ENCODE measurements around the gene PDCD5.

PDCD5 gene

DNA sequence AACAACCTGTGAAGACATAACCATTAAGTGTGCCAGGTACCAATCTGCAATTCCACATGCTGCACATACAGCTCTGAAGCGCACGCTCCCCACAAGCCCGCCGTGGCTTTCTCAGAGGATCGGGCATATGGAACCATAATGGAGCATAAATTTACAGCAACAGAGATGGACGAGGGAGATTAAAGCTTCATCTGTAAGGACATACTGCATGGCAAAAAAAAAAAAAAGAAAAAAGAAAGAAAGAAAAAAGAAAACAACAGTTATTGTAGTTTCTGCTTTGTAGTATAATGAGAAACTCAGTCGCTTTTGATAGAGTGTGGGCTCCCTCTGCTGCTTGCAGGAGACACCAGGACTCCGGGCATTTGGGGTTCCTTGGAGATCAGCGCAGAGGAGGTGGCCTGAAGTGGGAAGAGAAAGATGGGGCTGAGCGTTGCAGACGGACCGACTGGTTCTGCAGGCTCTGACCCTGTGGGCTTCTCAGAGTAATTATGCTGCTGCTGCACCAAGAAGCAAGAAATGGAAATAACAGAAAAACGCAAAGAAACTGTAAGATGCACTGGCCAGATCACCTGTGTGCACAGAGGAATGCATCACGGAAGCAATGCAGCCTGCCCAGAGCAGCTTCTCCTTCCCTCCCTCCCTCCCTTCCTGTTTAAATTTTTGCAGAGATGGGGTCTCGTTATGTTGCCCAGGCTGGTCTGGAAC is 10.8 kb upstream of the PDCD5 start:
- TF ChIP-seq, protein P1, sequence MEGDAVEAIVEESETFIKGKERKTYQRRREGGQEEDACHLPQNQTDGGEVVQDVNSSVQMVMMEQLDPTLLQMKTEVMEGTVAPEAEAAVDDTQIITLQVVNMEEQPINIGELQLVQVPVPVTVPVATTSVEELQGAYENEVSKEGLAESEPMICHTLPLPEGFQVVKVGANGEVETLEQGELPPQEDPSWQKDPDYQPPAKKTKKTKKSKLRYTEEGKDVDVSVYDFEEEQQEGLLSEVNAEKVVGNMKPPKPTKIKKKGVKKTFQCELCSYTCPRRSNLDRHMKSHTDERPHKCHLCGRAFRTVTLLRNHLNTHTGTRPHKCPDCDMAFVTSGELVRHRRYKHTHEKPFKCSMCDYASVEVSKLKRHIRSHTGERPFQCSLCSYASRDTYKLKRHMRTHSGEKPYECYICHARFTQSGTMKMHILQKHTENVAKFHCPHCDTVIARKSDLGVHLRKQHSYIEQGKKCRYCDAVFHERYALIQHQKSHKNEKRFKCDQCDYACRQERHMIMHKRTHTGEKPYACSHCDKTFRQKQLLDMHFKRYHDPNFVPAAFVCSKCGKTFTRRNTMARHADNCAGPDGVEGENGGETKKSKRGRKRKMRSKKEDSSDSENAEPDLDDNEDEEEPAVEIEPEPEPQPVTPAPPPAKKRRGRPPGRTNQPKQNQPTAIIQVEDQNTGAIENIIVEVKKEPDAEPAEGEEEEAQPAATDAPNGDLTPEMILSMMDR (IDR thresholded peaks at IDR 0.05) = peak; percentile 92

DNA sequence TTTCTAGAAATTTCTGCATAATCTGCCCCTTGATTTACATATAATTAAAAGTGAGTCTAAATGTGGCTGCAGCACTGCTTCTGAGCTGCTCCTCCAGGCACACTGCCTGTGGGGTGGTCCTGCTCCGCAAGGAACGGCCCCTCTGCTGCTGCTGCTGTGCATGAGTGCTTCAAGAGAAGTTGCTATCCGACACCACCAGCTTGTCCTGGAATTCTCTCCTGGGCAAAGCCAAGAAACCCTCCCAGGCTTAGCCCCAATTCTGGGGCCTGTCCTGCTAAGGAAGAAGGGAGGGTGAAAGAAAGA is 7.5 kb upstream of the PDCD5 start:
- TF ChIP-seq, protein P1 (IDR thresholded peaks at IDR 0.05) = no peak

DNA sequence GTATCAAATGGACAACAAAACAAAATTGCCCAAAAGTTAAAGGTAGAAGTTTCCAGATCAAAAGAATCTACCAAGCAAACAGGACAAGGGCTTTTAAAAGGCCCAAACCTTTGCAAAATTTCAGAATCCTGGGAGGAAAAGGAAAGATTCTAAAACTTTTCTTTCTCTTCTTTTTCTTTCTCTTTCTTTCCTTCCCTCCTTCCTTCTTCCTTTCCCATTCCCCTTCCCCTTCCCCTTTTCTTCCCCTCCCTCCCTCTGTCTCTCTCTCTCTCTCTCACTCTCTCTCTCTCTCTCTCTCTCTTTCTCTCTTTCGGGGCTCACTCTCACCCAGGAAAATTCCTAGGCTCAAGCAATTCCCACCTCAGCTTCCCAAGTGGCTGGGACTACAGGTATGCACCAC is 4.2 kb upstream of the PDCD5 start:
- TF ChIP-seq, protein P1 (IDR thresholded peaks at IDR 0.05) = no peak

DNA sequence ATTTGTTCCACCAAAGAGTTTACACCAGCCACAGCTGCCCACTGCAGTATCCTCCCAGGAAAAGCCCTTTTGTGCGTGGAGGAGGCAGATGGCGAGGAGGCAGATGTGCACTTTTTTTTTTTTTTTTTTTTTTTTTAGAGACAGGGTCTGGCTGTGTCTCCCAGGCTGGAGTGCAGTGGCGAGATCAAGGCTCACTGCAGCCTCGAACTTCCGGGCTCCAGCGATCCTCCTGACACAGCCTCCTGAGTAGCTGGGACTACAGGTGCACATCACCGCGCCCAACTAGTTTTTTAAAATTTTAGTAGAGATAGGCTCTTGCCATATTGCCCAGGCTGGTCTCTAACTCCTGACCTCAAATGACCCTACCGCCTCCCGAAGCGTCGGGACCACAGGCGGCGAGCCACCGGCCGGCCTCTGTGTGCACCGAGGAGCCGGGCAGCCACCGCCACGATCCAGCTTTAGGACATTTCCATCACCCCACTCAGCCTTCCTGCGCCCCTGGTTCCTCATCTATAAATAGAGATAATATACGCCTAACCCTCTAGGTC is 563 bp upstream of the PDCD5 start:
- TF ChIP-seq, protein P1 (IDR thresholded peaks at IDR 0.05) = no peak

DNA sequence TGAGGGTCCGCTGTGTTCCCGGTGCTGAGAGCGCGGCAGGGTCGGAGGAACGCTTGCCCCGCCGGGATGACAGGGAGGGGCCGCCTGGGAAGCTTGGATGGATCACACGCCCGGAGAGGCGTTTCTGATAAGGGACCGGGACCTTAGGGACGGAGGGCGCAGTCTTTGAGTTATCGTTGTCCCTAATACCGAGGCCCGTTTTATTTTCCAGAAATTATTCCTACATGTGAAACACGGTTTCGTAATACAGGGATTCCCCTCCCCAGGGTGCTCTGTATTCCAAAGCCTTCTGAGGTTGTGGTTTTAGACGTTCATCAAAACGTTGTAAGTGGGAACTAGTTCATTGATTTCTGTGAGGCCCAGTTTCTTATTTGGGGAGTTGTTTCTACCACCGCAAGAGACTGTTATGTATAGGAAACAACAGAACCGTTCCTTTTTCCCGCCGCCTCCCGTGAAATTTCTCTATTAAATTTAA is 752 bp downstream of the PDCD5 start:
- TF ChIP-seq, protein P1 (IDR thresholded peaks at IDR 0.05) = no peak

DNA sequence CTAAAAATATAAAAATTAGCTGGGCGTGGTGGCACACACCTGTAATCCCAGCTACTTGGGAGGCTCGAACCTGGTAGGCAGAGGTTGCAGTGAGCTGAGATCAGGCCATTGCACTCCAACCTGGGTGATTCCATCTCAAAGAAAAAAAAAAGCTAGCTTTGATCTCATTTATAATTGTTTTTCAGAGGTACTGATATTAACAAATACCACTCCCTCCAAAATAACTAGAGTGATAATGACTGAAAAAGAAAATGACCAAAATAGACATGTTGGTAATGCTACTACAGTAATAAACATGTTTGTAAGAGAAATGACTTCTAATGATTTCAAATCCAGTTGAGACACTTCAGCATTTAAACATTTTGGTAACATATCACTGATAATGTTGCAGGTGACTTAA is 13.0 kb downstream of the PDCD5 start:
- TF ChIP-seq, protein P1 (IDR thresholded peaks at IDR 0.05) = no peak

DNA sequence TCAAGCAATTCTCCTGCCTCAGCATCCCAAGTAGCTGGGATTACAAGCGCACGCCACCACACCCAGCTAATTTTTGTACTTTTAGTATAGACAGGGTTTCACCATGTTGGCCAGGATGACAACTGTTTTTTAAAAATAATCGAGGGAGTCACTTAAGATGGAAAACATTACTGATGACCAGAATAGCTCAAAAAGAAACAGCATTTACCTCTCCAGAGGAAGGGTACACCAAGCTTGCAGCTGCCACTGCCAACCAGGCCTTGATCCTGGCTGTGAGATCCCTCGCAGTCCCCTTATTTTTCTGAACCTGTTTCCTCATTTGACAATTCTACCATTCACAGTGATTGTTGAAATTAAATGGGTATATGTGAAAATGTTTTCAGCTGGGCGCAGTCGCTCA is 14.5 kb downstream of the PDCD5 start:
- TF ChIP-seq, protein P1 (IDR thresholded peaks at IDR 0.05) = no peak

All from LNCAP (cell line).